ENCODE data around the gene FAM187B. TPM values are rescaled to one million over a fixed set of nuclear protein-coding genes. Genes with fewer than 3 reads are reported as not detected.

FAM187B gene
- total and polyA plus RNA-seq, 2 experiments from 2014 or later, result 0.23 TPM; not detected in 1

DNA sequence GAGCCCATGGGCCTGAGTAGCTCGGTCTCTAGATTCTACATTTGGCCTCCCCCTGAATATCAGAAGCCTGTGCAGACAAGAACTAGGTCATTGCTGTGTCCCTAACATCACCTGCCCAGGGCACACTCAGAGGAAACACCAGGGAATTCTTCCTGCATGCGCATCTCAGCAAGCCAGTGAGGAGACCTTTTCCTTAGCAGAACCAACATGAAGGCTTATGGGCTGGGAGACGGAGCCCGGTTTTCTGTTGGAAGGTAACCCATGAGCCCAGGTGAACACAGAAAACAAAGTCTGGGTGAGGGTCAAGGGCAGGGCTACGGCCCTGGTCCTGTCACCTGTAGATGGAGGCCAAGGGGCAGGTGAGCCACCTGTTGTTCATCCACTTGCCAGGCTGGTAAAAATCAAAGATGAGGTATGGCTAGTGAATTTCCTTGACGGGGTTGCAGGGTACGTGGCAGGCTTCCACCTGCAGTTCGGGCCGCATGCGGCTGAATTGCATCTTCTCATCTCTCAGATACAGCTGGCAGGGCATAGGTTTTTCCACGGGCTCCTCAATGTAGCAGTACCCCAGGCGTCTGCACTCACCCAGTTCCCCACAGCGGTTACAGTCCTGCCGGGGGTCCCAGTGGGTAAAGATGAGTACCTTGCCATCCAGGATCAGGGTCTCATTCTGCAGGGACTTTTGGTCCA is 3.6 kb upstream of the FAM187B start:
- Mint-ChIP-seq H3K36me3 (ENCODE audit: low read depth) (no peaks in the 10 kb centered on the region; the same call in 2 of the 3 replicates), H3K9me3 (peaks cover 8% of the 10 kb centered on the region; the same call in 2 of the 3 replicates), H3K27me3 (ENCODE audit: insufficient read depth, low read depth, poor library complexity) (peaks cover 2% of the 10 kb centered on the region), H3K27ac (no peak overlapping the region), H3K4me3 (no peak overlapping the region), H3K4me1 (peaks cover 3% of the 10 kb centered on the region; the same call in 2 of the 3 replicates)
- no peaks in the 10 kb centered on the region for H3K4me1 ChIP-seq (ENCODE audit: insufficient read depth)
- no peak overlapping the region for H3K4me2 ChIP-seq
- no peak overlapping the region for H3K27ac ChIP-seq (ENCODE audit: low read depth)
- no peaks in the 10 kb centered on the region for H3F3A ChIP-seq (replicated peaks; ENCODE audit: low read depth)
- H3K27me3 ChIP-seq (ENCODE audit: insufficient read depth), result no peaks in the 10 kb centered on the region
- no peak overlapping the region for H3K4me3 ChIP-seq
- TF ChIP-seq, protein P1, sequence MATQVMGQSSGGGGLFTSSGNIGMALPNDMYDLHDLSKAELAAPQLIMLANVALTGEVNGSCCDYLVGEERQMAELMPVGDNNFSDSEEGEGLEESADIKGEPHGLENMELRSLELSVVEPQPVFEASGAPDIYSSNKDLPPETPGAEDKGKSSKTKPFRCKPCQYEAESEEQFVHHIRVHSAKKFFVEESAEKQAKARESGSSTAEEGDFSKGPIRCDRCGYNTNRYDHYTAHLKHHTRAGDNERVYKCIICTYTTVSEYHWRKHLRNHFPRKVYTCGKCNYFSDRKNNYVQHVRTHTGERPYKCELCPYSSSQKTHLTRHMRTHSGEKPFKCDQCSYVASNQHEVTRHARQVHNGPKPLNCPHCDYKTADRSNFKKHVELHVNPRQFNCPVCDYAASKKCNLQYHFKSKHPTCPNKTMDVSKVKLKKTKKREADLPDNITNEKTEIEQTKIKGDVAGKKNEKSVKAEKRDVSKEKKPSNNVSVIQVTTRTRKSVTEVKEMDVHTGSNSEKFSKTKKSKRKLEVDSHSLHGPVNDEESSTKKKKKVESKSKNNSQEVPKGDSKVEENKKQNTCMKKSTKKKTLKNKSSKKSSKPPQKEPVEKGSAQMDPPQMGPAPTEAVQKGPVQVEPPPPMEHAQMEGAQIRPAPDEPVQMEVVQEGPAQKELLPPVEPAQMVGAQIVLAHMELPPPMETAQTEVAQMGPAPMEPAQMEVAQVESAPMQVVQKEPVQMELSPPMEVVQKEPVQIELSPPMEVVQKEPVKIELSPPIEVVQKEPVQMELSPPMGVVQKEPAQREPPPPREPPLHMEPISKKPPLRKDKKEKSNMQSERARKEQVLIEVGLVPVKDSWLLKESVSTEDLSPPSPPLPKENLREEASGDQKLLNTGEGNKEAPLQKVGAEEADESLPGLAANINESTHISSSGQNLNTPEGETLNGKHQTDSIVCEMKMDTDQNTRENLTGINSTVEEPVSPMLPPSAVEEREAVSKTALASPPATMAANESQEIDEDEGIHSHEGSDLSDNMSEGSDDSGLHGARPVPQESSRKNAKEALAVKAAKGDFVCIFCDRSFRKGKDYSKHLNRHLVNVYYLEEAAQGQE (IDR thresholded peaks at IDR 0.05; ENCODE audit: unreplicated experiment), result no peak
- TF ChIP-seq EZH2phosphoT487 (IDR thresholded peaks at IDR 0.05; ENCODE audit: unreplicated experiment) (no peak), ZNF331 (CRISPR knock-in tag; IDR thresholded peaks at IDR 0.05; ENCODE audit: low read depth) (no peak), NANOG (IDR thresholded peaks at IDR 0.05; ENCODE audit: borderline replicate concordance) (no peak), STAT1 (IDR thresholded peaks at IDR 0.05; ENCODE audit: unreplicated experiment) (no peak)
- TF ChIP-seq, protein P2, sequence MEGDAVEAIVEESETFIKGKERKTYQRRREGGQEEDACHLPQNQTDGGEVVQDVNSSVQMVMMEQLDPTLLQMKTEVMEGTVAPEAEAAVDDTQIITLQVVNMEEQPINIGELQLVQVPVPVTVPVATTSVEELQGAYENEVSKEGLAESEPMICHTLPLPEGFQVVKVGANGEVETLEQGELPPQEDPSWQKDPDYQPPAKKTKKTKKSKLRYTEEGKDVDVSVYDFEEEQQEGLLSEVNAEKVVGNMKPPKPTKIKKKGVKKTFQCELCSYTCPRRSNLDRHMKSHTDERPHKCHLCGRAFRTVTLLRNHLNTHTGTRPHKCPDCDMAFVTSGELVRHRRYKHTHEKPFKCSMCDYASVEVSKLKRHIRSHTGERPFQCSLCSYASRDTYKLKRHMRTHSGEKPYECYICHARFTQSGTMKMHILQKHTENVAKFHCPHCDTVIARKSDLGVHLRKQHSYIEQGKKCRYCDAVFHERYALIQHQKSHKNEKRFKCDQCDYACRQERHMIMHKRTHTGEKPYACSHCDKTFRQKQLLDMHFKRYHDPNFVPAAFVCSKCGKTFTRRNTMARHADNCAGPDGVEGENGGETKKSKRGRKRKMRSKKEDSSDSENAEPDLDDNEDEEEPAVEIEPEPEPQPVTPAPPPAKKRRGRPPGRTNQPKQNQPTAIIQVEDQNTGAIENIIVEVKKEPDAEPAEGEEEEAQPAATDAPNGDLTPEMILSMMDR (conservative IDR thresholded peaks at IDR 0.05; ENCODE audit: low read depth in 2 of 2), result no peak
- TF ChIP-seq, protein P3, sequence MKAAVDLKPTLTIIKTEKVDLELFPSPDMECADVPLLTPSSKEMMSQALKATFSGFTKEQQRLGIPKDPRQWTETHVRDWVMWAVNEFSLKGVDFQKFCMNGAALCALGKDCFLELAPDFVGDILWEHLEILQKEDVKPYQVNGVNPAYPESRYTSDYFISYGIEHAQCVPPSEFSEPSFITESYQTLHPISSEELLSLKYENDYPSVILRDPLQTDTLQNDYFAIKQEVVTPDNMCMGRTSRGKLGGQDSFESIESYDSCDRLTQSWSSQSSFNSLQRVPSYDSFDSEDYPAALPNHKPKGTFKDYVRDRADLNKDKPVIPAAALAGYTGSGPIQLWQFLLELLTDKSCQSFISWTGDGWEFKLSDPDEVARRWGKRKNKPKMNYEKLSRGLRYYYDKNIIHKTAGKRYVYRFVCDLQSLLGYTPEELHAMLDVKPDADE (IDR thresholded peaks at IDR 0.05), result no peak
- DNase-seq (ENCODE audit: low spot score), result no peak
- H3K36me3 ChIP-seq (ENCODE audit: insufficient read depth), result no peaks in the 10 kb centered on the region
- ATAC-seq, result no peak
- H3K79me2 ChIP-seq (replicated peaks; ENCODE audit: insufficient read depth), result no peaks in the 10 kb centered on the region
- H2AFZ ChIP-seq, result no peak overlapping the region
- H3K9me2 ChIP-seq (ENCODE audit: insufficient read depth), result no peaks in the 10 kb centered on the region
- H4K20me1 ChIP-seq (replicated peaks; ENCODE audit: insufficient read depth), result no peaks in the 10 kb centered on the region

DNA sequence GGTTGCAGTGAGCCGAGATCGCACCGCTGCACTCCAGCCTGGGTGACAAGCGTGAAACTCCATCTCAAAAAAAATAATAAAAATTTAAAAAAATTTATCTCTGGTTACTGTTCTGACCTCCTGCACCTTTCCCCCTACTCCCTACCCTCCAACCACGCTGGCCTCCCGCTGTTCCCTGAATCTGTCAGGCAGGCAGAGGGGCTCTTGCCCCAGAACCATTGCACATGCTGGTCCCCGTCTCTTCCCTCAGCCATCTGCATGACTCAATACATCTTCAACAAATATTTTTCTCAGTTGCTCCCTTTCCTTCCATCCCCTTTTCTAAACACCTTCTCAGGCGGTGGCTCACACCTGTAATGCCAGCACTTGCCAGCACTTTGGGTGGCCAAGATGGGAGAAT is 1.1 kb upstream of the FAM187B start:
- H3K9me2 ChIP-seq (ENCODE audit: insufficient read depth), result 0 out of 2 replicates have a peak, but pooled peaks cover 3% of the 10 kb centered on the region
- H3K27ac ChIP-seq (ENCODE audit: low read depth), result no peak overlapping the region
- no peaks in the 10 kb centered on the region for H3F3A ChIP-seq (replicated peaks; ENCODE audit: low read depth)
- peaks cover 12% of the 10 kb centered on the region for H3K4me1 Mint-ChIP-seq
- no peaks in the 10 kb centered on the region; the same call in 1 of the 2 replicates for H3K36me3 ChIP-seq (ENCODE audit: insufficient read depth)
- H3K27ac Mint-ChIP-seq, result no peak overlapping the region
- no peak overlapping the region; the same call in 2 of the 3 replicates for H3K4me3 Mint-ChIP-seq
- no peaks in the 10 kb centered on the region for H4K20me1 ChIP-seq (replicated peaks; ENCODE audit: insufficient read depth)
- no peaks in the 10 kb centered on the region for H3K27me3 ChIP-seq (ENCODE audit: insufficient read depth)
- H3K9me3 Mint-ChIP-seq, result no peaks in the 10 kb centered on the region; the same call in 2 of the 3 replicates
- H3K36me3 Mint-ChIP-seq (ENCODE audit: low read depth), result no peaks in the 10 kb centered on the region; the same call in 2 of the 3 replicates
- ATAC-seq (no peak), DNase-seq (ENCODE audit: low spot score) (no peak)
- no peaks in the 10 kb centered on the region for H3K4me1 ChIP-seq (ENCODE audit: insufficient read depth)
- H3K79me2 ChIP-seq (replicated peaks; ENCODE audit: insufficient read depth), result no peaks in the 10 kb centered on the region
- no peak overlapping the region for H3K4me3 ChIP-seq
- peaks cover 14% of the 10 kb centered on the region for H3K27me3 Mint-ChIP-seq (ENCODE audit: insufficient read depth, low read depth, poor library complexity)
- H2AFZ ChIP-seq, result no peak overlapping the region
- no peak overlapping the region for H3K4me2 ChIP-seq
- TF ChIP-seq ZNF114 (CRISPR knock-in tag; IDR thresholded peaks at IDR 0.05), result no peak
